ENCODE measurements around the gene C2orf49. TPM values are rescaled to one million over a fixed set of nuclear protein-coding genes. Genes with fewer than 3 reads are reported as not detected.

The C2orf49 gene
- total RNA-seq, 1 experiment from 2014 or later, result 20.0 TPM

- Histone ChIP-seq H3K9me3 (ENCODE audit: control insufficient read depth, insufficient read depth, low read depth, low read length) (no peaks in the 10 kb centered on the region), H3K36me3 (ENCODE audit: control insufficient read depth, insufficient read depth, low read length) (peaks cover 9% of the 10 kb centered on the region), H3K4me1 (ENCODE audit: control insufficient read depth, insufficient read depth, low read length) (no peaks in the 10 kb centered on the region), H3K27ac (ENCODE audit: low read length) (no peak overlapping the region), H3K27me3 (ENCODE audit: control insufficient read depth, insufficient read depth, low read length) (no peaks in the 10 kb centered on the region), H3K4me3 (ENCODE audit: low read depth in 2 of 2, low read length in 2 of 2) (no peak overlapping the region)
- POLR2A ChIA-PET, result no interaction called here
- ATAC-seq, result peak; percentile 63
- DNase-seq (ENCODE audit: low read depth, low spot score), result no peak
- intact Hi-C loops (cut with micrococcal nuclease; ENCODE audit: unreplicated experiment), result no loop called here
- no TSS peak for BruUV-seq (replicated peaks)
- in situ Hi-C loops (cut with HindIII; ENCODE audit: low pct_unique_long_range_greater_than_20kb, low sequenced_read_pairs), result no loop called here
- TF ChIP-seq, protein P1, sequence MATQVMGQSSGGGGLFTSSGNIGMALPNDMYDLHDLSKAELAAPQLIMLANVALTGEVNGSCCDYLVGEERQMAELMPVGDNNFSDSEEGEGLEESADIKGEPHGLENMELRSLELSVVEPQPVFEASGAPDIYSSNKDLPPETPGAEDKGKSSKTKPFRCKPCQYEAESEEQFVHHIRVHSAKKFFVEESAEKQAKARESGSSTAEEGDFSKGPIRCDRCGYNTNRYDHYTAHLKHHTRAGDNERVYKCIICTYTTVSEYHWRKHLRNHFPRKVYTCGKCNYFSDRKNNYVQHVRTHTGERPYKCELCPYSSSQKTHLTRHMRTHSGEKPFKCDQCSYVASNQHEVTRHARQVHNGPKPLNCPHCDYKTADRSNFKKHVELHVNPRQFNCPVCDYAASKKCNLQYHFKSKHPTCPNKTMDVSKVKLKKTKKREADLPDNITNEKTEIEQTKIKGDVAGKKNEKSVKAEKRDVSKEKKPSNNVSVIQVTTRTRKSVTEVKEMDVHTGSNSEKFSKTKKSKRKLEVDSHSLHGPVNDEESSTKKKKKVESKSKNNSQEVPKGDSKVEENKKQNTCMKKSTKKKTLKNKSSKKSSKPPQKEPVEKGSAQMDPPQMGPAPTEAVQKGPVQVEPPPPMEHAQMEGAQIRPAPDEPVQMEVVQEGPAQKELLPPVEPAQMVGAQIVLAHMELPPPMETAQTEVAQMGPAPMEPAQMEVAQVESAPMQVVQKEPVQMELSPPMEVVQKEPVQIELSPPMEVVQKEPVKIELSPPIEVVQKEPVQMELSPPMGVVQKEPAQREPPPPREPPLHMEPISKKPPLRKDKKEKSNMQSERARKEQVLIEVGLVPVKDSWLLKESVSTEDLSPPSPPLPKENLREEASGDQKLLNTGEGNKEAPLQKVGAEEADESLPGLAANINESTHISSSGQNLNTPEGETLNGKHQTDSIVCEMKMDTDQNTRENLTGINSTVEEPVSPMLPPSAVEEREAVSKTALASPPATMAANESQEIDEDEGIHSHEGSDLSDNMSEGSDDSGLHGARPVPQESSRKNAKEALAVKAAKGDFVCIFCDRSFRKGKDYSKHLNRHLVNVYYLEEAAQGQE (IDR thresholded peaks at IDR 0.05; ENCODE audit: insufficient read depth in 1 of 2, low read depth in 2 of 2, low read length in 1 of 2), result no peak
- TF ChIP-seq TCF7L2 (IDR thresholded peaks at IDR 0.05; ENCODE audit: low read depth, low read length) (no peak), POLR2AphosphoS5 (IDR thresholded peaks at IDR 0.05; ENCODE audit: low read depth, low read length) (no peak), SIN3A (IDR thresholded peaks at IDR 0.05; ENCODE audit: borderline replicate concordance, insufficient read depth, low read depth, low read length) (no peak)
- TF ChIP-seq, protein P2, sequence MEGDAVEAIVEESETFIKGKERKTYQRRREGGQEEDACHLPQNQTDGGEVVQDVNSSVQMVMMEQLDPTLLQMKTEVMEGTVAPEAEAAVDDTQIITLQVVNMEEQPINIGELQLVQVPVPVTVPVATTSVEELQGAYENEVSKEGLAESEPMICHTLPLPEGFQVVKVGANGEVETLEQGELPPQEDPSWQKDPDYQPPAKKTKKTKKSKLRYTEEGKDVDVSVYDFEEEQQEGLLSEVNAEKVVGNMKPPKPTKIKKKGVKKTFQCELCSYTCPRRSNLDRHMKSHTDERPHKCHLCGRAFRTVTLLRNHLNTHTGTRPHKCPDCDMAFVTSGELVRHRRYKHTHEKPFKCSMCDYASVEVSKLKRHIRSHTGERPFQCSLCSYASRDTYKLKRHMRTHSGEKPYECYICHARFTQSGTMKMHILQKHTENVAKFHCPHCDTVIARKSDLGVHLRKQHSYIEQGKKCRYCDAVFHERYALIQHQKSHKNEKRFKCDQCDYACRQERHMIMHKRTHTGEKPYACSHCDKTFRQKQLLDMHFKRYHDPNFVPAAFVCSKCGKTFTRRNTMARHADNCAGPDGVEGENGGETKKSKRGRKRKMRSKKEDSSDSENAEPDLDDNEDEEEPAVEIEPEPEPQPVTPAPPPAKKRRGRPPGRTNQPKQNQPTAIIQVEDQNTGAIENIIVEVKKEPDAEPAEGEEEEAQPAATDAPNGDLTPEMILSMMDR (IDR thresholded peaks at IDR 0.05), result no peak
- CTCF ChIA-PET, result no interaction called here
These were observed 38.0 kb upstream of the C2orf49 start for GRCh38 chr2:105299290-105299689.

GRCh38 chr2:105301646-105302045 lies 35.7 kb upstream of the C2orf49 start:
- no peak for ATAC-seq
- in situ Hi-C loops (cut with HindIII; ENCODE audit: low pct_unique_long_range_greater_than_20kb, low sequenced_read_pairs), result no loop called here
- no peak overlapping the region for H3K27ac ChIP-seq (ENCODE audit: low read length)
- no peak overlapping the region for H3K4me3 ChIP-seq (ENCODE audit: low read depth in 2 of 2, low read length in 2 of 2)
- DNase-seq (ENCODE audit: low read depth, low spot score), result no peak
- peaks cover 4% of the 10 kb centered on the region; the same call in 1 of the 2 replicates for H3K36me3 ChIP-seq (ENCODE audit: control insufficient read depth, insufficient read depth, low read length)
- TF ChIP-seq TCF7L2 (IDR thresholded peaks at IDR 0.05; ENCODE audit: low read depth, low read length), result no peak
- TF ChIP-seq SIN3A (IDR thresholded peaks at IDR 0.05; ENCODE audit: borderline replicate concordance, insufficient read depth, low read depth, low read length), result no peak
- TF ChIP-seq, protein P1 (IDR thresholded peaks at IDR 0.05; ENCODE audit: insufficient read depth in 1 of 2, low read depth in 2 of 2, low read length in 1 of 2), result no peak
- TF ChIP-seq POLR2AphosphoS5 (IDR thresholded peaks at IDR 0.05; ENCODE audit: low read depth, low read length), result no peak
- TF ChIP-seq, protein P2 (IDR thresholded peaks at IDR 0.05), result no peak
- BruUV-seq (replicated peaks), result no TSS peak
- no peaks in the 10 kb centered on the region for H3K4me1 ChIP-seq (ENCODE audit: control insufficient read depth, insufficient read depth, low read length)
- ChIA-PET CTCF (interaction anchor here (0.7 to 0.9 kb wide), 2 partner anchors 14 to 25 kb away, joined by 3 to 7 read pairs; no protein-coding TSS in a partner anchor), POLR2A (no interaction called here)
- no peaks in the 10 kb centered on the region for H3K9me3 ChIP-seq (ENCODE audit: control insufficient read depth, insufficient read depth, low read depth, low read length)
- H3K27me3 ChIP-seq (ENCODE audit: control insufficient read depth, insufficient read depth, low read length), result no peaks in the 10 kb centered on the region
- intact Hi-C loops (cut with micrococcal nuclease; ENCODE audit: unreplicated experiment), result no loop called here

All from Panc1 (cell line).